HUES48 (cell line): Measurements from ENCODE around the gene ACSM5.
"Not testable (repeated sequence)": the region's sequence is repeated elsewhere in the genome, so short reads cannot be mapped to it uniquely, and the experiment has no call there.

ENCODE experiments used
- H3K27ac ChIP-seq: one replicate; pipeline ENCODE4 v1.7.0; 2013; ENCODE audit warnings: low read depth, low read length, inconsistent platforms
- H3K27me3 ChIP-seq: 2 replicates; pipeline ENCODE4 v1.6.1; 2013; ENCODE audit warnings: mild to moderate bottlenecking, low read length; ENCODE audit not compliant: control insufficient read depth, insufficient read depth
- H3K36me3 ChIP-seq: 2 replicates; pipeline ENCODE4 v1.6.1; 2013; ENCODE audit warnings: low read length; ENCODE audit not compliant: control insufficient read depth, insufficient read depth
- H3K4me1 ChIP-seq: 2 replicates; pipeline ENCODE4 v1.6.1; 2013; ENCODE audit warnings: mild to moderate bottlenecking, low read length; ENCODE audit not compliant: control insufficient read depth, insufficient read depth
- H3K4me3 ChIP-seq: 2 replicates; pipeline ENCODE4 v1.5.1; 2013; ENCODE audit warnings: mild to moderate bottlenecking, low read depth, low read length
- H3K9ac ChIP-seq: 2 replicates; pipeline ENCODE4 v1.6.1; 2013; ENCODE audit warnings: mild to moderate bottlenecking, low read depth, low read length, moderate library complexity
- H3K9me3 ChIP-seq: 2 replicates; pipeline ENCODE4 v1.6.1; 2013; ENCODE audit warnings: low read length; ENCODE audit not compliant: control insufficient read depth, insufficient read depth

The ACSM5 gene

GRCh38 chr16:20427401-20427797 is 18.1 kb downstream of the ACSM5 start:
- not testable (repeated sequence) for H3K9ac ChIP-seq, H3K27me3 ChIP-seq, H3K36me3 ChIP-seq, H3K9me3 ChIP-seq, H3K27ac ChIP-seq, H3K4me3 ChIP-seq, H3K4me1 ChIP-seq

- not testable (repeated sequence) for H3K4me3 ChIP-seq, H3K27ac ChIP-seq, H3K9me3 ChIP-seq, H3K36me3 ChIP-seq, H3K4me1 ChIP-seq, H3K27me3 ChIP-seq, H3K9ac ChIP-seq
Measured at GRCh38 chr16:20429499-20429898, 20.2 kb downstream of the ACSM5 start.

- not testable (repeated sequence) for H3K9ac ChIP-seq, H3K4me3 ChIP-seq, H3K9me3 ChIP-seq, H3K36me3 ChIP-seq, H3K4me1 ChIP-seq, H3K27me3 ChIP-seq, H3K27ac ChIP-seq
Measured at GRCh38 chr16:20430480-20430879, 21.1 kb downstream of the ACSM5 start.

GRCh38 chr16:20430948-20431347 is 21.6 kb downstream of the ACSM5 start:
- H3K27ac ChIP-seq, result no peak overlapping the region
- H3K4me3 ChIP-seq, result no peak overlapping the region
- no peaks in the 10 kb centered on the region for H3K4me1 ChIP-seq
- H3K27me3 ChIP-seq, result no peaks in the 10 kb centered on the region
- H3K36me3 ChIP-seq, result no peaks in the 10 kb centered on the region
- H3K9ac ChIP-seq, result no peak overlapping the region
- H3K9me3 ChIP-seq, result no peaks in the 10 kb centered on the region

- not testable (repeated sequence) for H3K4me1 ChIP-seq, H3K27ac ChIP-seq, H3K9me3 ChIP-seq, H3K36me3 ChIP-seq, H3K4me3 ChIP-seq, H3K27me3 ChIP-seq, H3K9ac ChIP-seq
Measured at GRCh38 chr16:20438950-20439349, 29.6 kb downstream of the ACSM5 start.

- H3K27me3 ChIP-seq, H3K9ac ChIP-seq, H3K27ac ChIP-seq, H3K4me3 ChIP-seq, H3K36me3 ChIP-seq, H3K4me1 ChIP-seq, H3K9me3 ChIP-seq: not testable (repeated sequence)
Measured at GRCh38 chr16:20439820-20440231, 30.5 kb downstream of the ACSM5 start.

- not testable (repeated sequence) for H3K9ac ChIP-seq, H3K4me1 ChIP-seq
Measured at GRCh38 chr16:20440731-20441130, 31.4 kb downstream of the ACSM5 start.

GRCh38 chr16:20441191-20441590 is 31.9 kb downstream of the ACSM5 start:
- no peak overlapping the region for H3K9ac ChIP-seq
- no peaks in the 10 kb centered on the region for H3K36me3 ChIP-seq
- H3K27me3 ChIP-seq, result no peaks in the 10 kb centered on the region
- H3K27ac ChIP-seq, result no peak overlapping the region
- no peak overlapping the region for H3K4me3 ChIP-seq
- no peaks in the 10 kb centered on the region for H3K9me3 ChIP-seq
- H3K4me1 ChIP-seq, result no peaks in the 10 kb centered on the region

More at GRCh38 chr16:20440731-20441130, 31.4 kb downstream of the ACSM5 start:
- not testable (repeated sequence) for H3K9me3 ChIP-seq, H3K36me3 ChIP-seq, H3K27ac ChIP-seq, H3K27me3 ChIP-seq, H3K4me3 ChIP-seq

GRCh38 chr16:20441859-20442258 is 32.5 kb downstream of the ACSM5 start:
- not testable (repeated sequence) for H3K9ac ChIP-seq, H3K4me3 ChIP-seq, H3K27ac ChIP-seq, H3K4me1 ChIP-seq, H3K36me3 ChIP-seq, H3K9me3 ChIP-seq, H3K27me3 ChIP-seq

- not testable (repeated sequence) for H3K36me3 ChIP-seq, H3K9me3 ChIP-seq
Measured at GRCh38 chr16:20446652-20447393, 37.5 kb downstream of the ACSM5 start.

GRCh38 chr16:20451364-20451763 is 42.0 kb downstream of the ACSM5 start, which contains the start of gene ACSM2A:
ACSM2A (plus strand) TSS chr16:20451521; CDS start chr16:20460115, 8,594 bp downstream.
- H3K4me3 ChIP-seq, H3K9ac ChIP-seq, H3K4me1 ChIP-seq, H3K36me3 ChIP-seq, H3K9me3 ChIP-seq, H3K27me3 ChIP-seq, H3K27ac ChIP-seq: not testable (repeated sequence)

More at GRCh38 chr16:20446652-20447393, 37.5 kb downstream of the ACSM5 start:
- not testable (repeated sequence) for H3K4me3 ChIP-seq, H3K9ac ChIP-seq, H3K27me3 ChIP-seq, H3K27ac ChIP-seq, H3K4me1 ChIP-seq
